HepG2 (cell line): Measurements from ENCODE around the gene SLC16A9. TPM values are rescaled to one million over a fixed set of nuclear protein-coding genes. Genes with fewer than 3 reads are reported as not detected.

Source experiments
- ATAC-seq: fragments of 200-7000 bp; cut with Tn5 transposase; 3 replicates; pipeline ENCODE4 v1.9.1; 2020; ENCODE audit warnings: mild to moderate bottlenecking, moderate library complexity
- BruUV-seq: library from RNA; stranded (reverse); fragments of 400-500 nt; replicated peaks from 2 replicates; lab custom pipeline; 2021; lab: Mats Ljungman, UMichigan
- CTCF ChIA-PET: fragments of 300-600 bp; formaldehyde crosslinking; extraction: SDS; loops from one replicate; lab custom pipeline; 2021; ENCODE audit warnings: low total read pairs, inconsistent platforms, low intra/inter-chr PET ratio; lab: Yijun Ruan, JAX
- POLR2A ChIA-PET: fragments of 350-600 bp; sonication (Branson Sonifier 250); formaldehyde crosslinking; loops from one replicate; lab custom pipeline; 2020; ENCODE audit warnings: antibody characterized with exemption, inconsistent platforms; lab: Yijun Ruan, JAX
- DNase-seq: peaks from one replicate; pipeline ENCODE4 v3.0.0-alpha.2; 2015; ENCODE audit warnings: low spot score
- FAIRE-seq: peaks from 3 replicates; lab custom pipeline; 2011; peaks lifted over from hg19 to GRCh38; lab: Jason Lieb, UNC
- H2AFZ ChIP-seq: one replicate; pipeline ENCODE4 v1.6.1; 2011; ENCODE audit warnings: low read length, inconsistent platforms
- H3K27ac ChIP-seq: fragments of 300-600 bp; 3 replicates; pipeline ENCODE4 v1.8.0; 2011; ENCODE audit warnings: mixed run types, mild to moderate bottlenecking, mixed read lengths, low read length, inconsistent platforms; ENCODE audit not compliant: insufficient read depth; ENCODE audit errors: extremely low read length
- H3K27me3 ChIP-seq, 2 experiments: fragments of 200-600 bp in 1 of 2; 2 replicates in 1 of 2; 3 replicates in 1 of 2; pipeline versions ENCODE4 v1.6.0 to v1.8.0; 2011; ENCODE audit warnings: low read length in 2 of 2, mild to moderate bottlenecking in 2 of 2, moderate library complexity in 2 of 2, inconsistent platforms in 1 of 2; ENCODE audit not compliant: insufficient read depth in 2 of 2, control insufficient read depth in 1 of 2
- H3K36me3 ChIP-seq, 2 experiments: fragments of 200-600 bp in 1 of 2; replicated peaks in 1 of 2; 2 replicates in 1 of 2; 3 replicates in 1 of 2; pipeline versions ENCODE4 v1.5.1 to v1.8.0; 2011; ENCODE audit warnings: low read length in 2 of 2, inconsistent platforms in 1 of 2; ENCODE audit not compliant: insufficient read depth in 2 of 2, control insufficient read depth in 1 of 2
- H3K4me1 ChIP-seq: 2 replicates; pipeline ENCODE4 v1.5.1; 2012; ENCODE audit warnings: low read length, inconsistent platforms; ENCODE audit not compliant: insufficient read depth
- H3K4me2 ChIP-seq: 2 replicates; pipeline ENCODE4 v1.6.0; 2011; ENCODE audit warnings: low read depth, low read length, inconsistent platforms
- H3K4me3 ChIP-seq, 3 experiments: fragments of 200-600 bp in 1 of 3; sonication (generic), shearing (Covaris generic) in 1 of 3; replicated peaks in 1 of 3; 2 replicates each; pipeline ENCODE4 v1.5.1; 2011 to 2016; ENCODE audit warnings: low read length in 3 of 3, inconsistent platforms in 2 of 3, low read depth in 2 of 3, mild to moderate bottlenecking in 2 of 3, control low read depth in 1 of 3, mixed read lengths in 1 of 3; ENCODE audit not compliant: insufficient read depth in 1 of 3
- H3K79me2 ChIP-seq: one replicate; pipeline ENCODE4 v1.6.1; 2011; ENCODE audit warnings: low read length, inconsistent platforms; ENCODE audit not compliant: insufficient read depth
- H3K9ac ChIP-seq: 2 replicates; pipeline ENCODE4 v1.6.0; 2011; ENCODE audit warnings: mild to moderate bottlenecking, low read depth, low read length, inconsistent platforms; ENCODE audit not compliant: insufficient read depth
- H3K9me3 ChIP-seq: 2 replicates; pipeline ENCODE4 v1.5.1; 2012; ENCODE audit warnings: mild to moderate bottlenecking, low read length
- H4K20me1 ChIP-seq: 2 replicates; pipeline ENCODE4 v1.6.0; 2011; ENCODE audit warnings: inconsistent platforms, mild to moderate bottlenecking, low read length, moderate library complexity; ENCODE audit not compliant: insufficient read depth
- ARID5B ChIP-seq: IDR thresholded peaks from 2 replicates; pipeline ENCODE4 v1.4.0; 2020; ENCODE audit warnings: mild to moderate bottlenecking, missing genetic modification reagents
- GLI4 ChIP-seq: sonication (generic); formaldehyde crosslinking; IDR thresholded peaks from 2 replicates; pipeline ENCODE4 v1.5.1; 2020; ENCODE audit warnings: missing genetic modification reagents, mild to moderate bottlenecking, moderate library complexity, borderline replicate concordance
- HNRNPK ChIP-seq: fragments of 200-400 bp; formaldehyde crosslinking; IDR thresholded peaks from 2 replicates; pipeline ENCODE4 v1.6.1; 2018; ENCODE audit warnings: low read length, low read depth, moderate library complexity, mild to moderate bottlenecking; ENCODE audit not compliant: poor library complexity, severe bottlenecking
- SOX5 ChIP-seq: IDR thresholded peaks from 2 replicates; pipeline ENCODE4 v1.6.1; 2016; ENCODE audit warnings: borderline replicate concordance
- ZC3H13 ChIP-seq: sonication (generic); formaldehyde crosslinking; IDR thresholded peaks from 2 replicates; pipeline ENCODE4 v1.8.1; 2023; ENCODE audit warnings: mild to moderate bottlenecking, missing genetic modification reagents, moderate library complexity
- whole genome bisulfite sequencing: methylation state at CpG from one replicate; pipeline ENCODE4 v1.1.6; 2017; ENCODE audit warnings: low lambda C conversion rate; 5-methylcytosine and 5-hydroxymethylcytosine counted together
- in situ Hi-C: cut with HindIII; loops from 2 replicates; pipeline ENCODE4 v1.10.0; 2017; ENCODE audit warnings: low pct_unique_long_range_greater_than_20kb; ENCODE audit not compliant: extremely low pct_ligation_motif_present
- intact Hi-C: fragments of 100-400 bp; cut with micrococcal nuclease; formaldehyde crosslinking; loops from one replicate; pipeline ENCODE4 v1.10.0; 2022; ENCODE audit not compliant: unreplicated experiment
- polyA plus RNA-seq, 8 experiments: library from polyadenylated mRNA; depleted of rRNA in 3 of 8; stranded (reverse) in 7 of 8; unstranded in 1 of 8; fragments of >200 nt; fragmentation: Illumina TruSeq in 4 of 8; extraction: Trizol in 4 of 8; gene quantifications; 2 replicates each; pipeline versions ENCODE4 v1.2.1 to v1.2.3, GENCODE V29; 2011 to 2016; ENCODE audit warnings: low read depth in 4 of 8, missing spikeins in 1 of 8, mixed read lengths in 1 of 8; ENCODE audit not compliant: insufficient read depth in 1 of 8
- total RNA-seq, 5 experiments: library from RNA; depleted of rRNA; stranded (reverse); fragments of >200 nt; fragmentation: Illumina TruSeq; extraction: Trizol; gene quantifications; 2 replicates each; pipeline ENCODE4 v1.2.3, GENCODE V29; 2016; ENCODE audit warnings: low read depth in 1 of 5

The SLC16A9 gene
- total and polyA plus RNA-seq, 2 of the 13 experiments (the other 11 are each of a cell fraction or from before 2014, with no cell fraction given): 0.01 to 0.09 TPM

- no peaks in the 10 kb centered on the region for H3K79me2 ChIP-seq
- WGBS: 46% methylated on average over 3 of the region's 3 CpGs
- FAIRE-seq: no peak
- H2AFZ ChIP-seq: no peak overlapping the region
- TF ChIP-seq ARID5B (peak; percentile 24; the same call in 1 of the 2 replicates), HNRNPK (peak; percentile 20), ZC3H13 (CRISPR knock-in tag) (no peak), GLI4 (CRISPR knock-in tag) (no peak), SOX5 (CRISPR knock-in tag) (peak; percentile 14; the same call in 1 of the 2 replicates)
- CTCF ChIA-PET: no interaction called here
- POLR2A ChIA-PET: no interaction called here
- no peak overlapping the region for H3K9ac ChIP-seq
- no peak overlapping the region for H3K27ac ChIP-seq
- H3K27me3 ChIP-seq: 0 out of 5 replicates have a peak, but pooled peaks cover 0 to 3% of the 10 kb centered on the region in 2 experiments
- no TSS peak for BruUV-seq
- no peaks in the 10 kb centered on the region for H3K9me3 ChIP-seq
- H4K20me1 ChIP-seq: no peaks in the 10 kb centered on the region
- no peak overlapping the region for H3K4me3 ChIP-seq
- peak; percentile 12 for DNase-seq
- in situ Hi-C loops (no loop called here), intact Hi-C loops (no loop called here)
- no peaks in the 10 kb centered on the region for H3K4me1 ChIP-seq
- H3K36me3 ChIP-seq: no peaks in the 10 kb centered on the region
- no peak overlapping the region for H3K4me2 ChIP-seq
- no peak for ATAC-seq
These were observed 14.0 kb downstream of the SLC16A9 start for GRCh38 chr10:59695637-59696036.
